ENCODE results near the gene MICALL2. TPM values are rescaled to one million over a fixed set of nuclear protein-coding genes. Genes with fewer than 3 reads are reported as not detected.
A peak's percentile ranks its signal among the peaks of the same experiment; 100 is the strongest.

Gene MICALL2
- total RNA-seq = 8.3 TPM
- long read RNA-seq, partial matches to known transcripts = 8 of 28 reads
- long read RNA-seq, other reads (novel, unspliced or antisense) = 17 of 28 reads

GRCh38 chr7:1458683-1459511 lies at the start of gene MICALL2:
Gene MICALL2 (minus strand): TSS chr7:1459470. CDS start chr7:1459326, 144 bp downstream.
- no peaks in the 10 kb centered on the region for H3K36me3 ChIP-seq
- no peaks in the 10 kb centered on the region for H3K9me3 ChIP-seq (replicated peaks)
- DNase-seq = peak; percentile 78
- no peak for TF ChIP-seq CTCF (IDR thresholded peaks at IDR 0.05; ENCODE audit: borderline replicate concordance)
- peak within 1 kb of the TSS; percentile 95 for H3K4me3 ChIP-seq
- intact Hi-C loops (cut with micrococcal nuclease) = no loop called here
- H3K27me3 ChIP-seq (ENCODE audit: low read depth) = no peaks in the 10 kb centered on the region
- H3K4me1 ChIP-seq = peaks cover 81% of the 10 kb centered on the region
- H3K27ac ChIP-seq (replicated peaks) = peak within 1 kb of the TSS; percentile 90

GRCh38 chr7:1508277-1508758 lies 49.0 kb upstream of the MICALL2 start:
- Histone ChIP-seq H3K36me3 (no peaks in the 10 kb centered on the region), H3K9me3 (replicated peaks) (no peaks in the 10 kb centered on the region), H3K27ac (replicated peaks) (no peak overlapping the region), H3K4me3 (no peak overlapping the region), H3K4me1 (peaks cover 26% of the 10 kb centered on the region), H3K27me3 (ENCODE audit: low read depth) (no peaks in the 10 kb centered on the region)
- no peak for TF ChIP-seq CTCF (IDR thresholded peaks at IDR 0.05; ENCODE audit: borderline replicate concordance)
- DNase-seq = no peak
- intact Hi-C loops (cut with micrococcal nuclease) = no loop called here

GRCh38 chr7:1505731-1506550 lies 46.7 kb upstream of the MICALL2 start:
- Histone ChIP-seq H3K9me3 (replicated peaks) (no peaks in the 10 kb centered on the region), H3K36me3 (peaks cover 20% of the 10 kb centered on the region), H3K27ac (replicated peaks) (peak overlapping the region; percentile 27), H3K4me1 (peaks cover 40% of the 10 kb centered on the region), H3K4me3 (no peak overlapping the region), H3K27me3 (ENCODE audit: low read depth) (no peaks in the 10 kb centered on the region)
- TF ChIP-seq CTCF (IDR thresholded peaks at IDR 0.05; ENCODE audit: borderline replicate concordance) = no peak
- no peak for DNase-seq
- intact Hi-C loops (cut with micrococcal nuclease) = no loop called here

DNA sequence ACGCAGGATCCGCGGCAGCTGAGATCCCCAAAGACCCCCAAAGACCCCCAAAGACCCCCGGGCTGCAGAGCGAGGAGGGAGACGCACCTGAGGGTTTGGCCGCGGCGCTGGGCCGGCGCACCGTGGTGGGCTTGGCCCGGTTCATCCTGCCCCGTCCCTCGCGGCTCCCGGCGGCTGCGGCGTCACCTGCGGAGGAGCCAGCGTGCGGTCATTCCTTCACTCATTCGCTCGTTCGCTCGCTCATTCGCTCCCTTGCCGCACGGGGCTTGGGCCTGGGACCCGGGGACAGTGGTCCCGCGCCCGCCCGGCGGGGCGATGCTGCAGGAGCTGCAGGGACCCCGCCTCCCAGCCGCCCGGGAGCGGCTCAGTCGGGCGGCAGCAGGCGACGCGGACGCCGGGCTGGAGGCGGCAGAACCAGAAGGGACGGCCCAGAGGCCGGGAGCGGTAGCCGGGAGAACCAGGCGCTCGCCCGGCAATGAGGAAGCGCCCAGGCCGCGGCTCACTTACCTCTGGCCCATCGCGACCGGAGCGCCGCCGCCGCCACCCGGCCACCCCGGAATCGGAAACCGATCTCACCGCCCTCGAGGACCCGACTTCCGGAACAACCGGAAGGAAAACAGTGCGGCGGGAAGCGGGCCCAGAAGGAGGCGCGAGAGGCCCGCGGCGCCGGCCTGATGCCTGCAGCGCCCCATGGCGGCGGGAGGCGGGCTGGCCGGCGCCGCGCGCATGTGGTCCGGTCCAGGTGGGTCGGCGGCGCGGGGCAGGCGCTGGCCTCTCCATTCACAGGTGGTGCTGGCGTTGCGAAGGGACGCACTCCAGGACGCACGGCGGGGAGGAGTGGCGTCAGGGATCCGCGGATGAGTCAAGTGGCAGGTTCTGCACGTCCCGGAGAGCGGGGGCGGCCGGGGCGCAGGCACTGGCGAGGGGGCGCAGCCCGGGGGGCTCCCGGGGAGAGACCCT lies 44.8 kb upstream of the MICALL2 start, which contains the start of gene INTS1:
TSS of gene INTS1 (minus strand) at position 574 of the 960 bp plus-strand sequence. CDS start at position 145, 429 bp downstream.
- Histone ChIP-seq H3K4me1 (peaks cover 40% of the 10 kb centered on the region), H3K9me3 (replicated peaks) (no peaks in the 10 kb centered on the region), H3K27ac (replicated peaks) (peak within 1 kb of the TSS; percentile 84), H3K27me3 (ENCODE audit: low read depth) (no peaks in the 10 kb centered on the region), H3K36me3 (peaks cover 39% of the 10 kb centered on the region), H3K4me3 (peak within 1 kb of the TSS; percentile 99)
- DNase-seq = peak; percentile 91
- intact Hi-C loops (cut with micrococcal nuclease) = no loop called here
- TF ChIP-seq CTCF (IDR thresholded peaks at IDR 0.05; ENCODE audit: borderline replicate concordance) = peak; percentile 95
